Right renal pelvis (tissue), 4 donors: Measurements from ENCODE around the gene RIN3. TPM values are rescaled to one million over a fixed set of nuclear protein-coding genes. Genes with fewer than 3 reads are reported as not detected.

ENCODE experiments used
- DNase-seq, 4 donors: peaks; one replicate each; pipeline ENCODE4 v3.0.0-alpha.2; 2013; ENCODE audit warnings: low read depth in 4 of 4, low spot score in 3 of 4, missing footprints in 1 of 4
- polyA plus RNA-seq, 4 donors: library from polyadenylated mRNA; unstranded; fragments of 120-200 nt; gene quantifications; one replicate each; pipeline ENCODE4 v1.2.1, GENCODE V29; 2013; ENCODE audit not compliant: insufficient read length in 4 of 4

RIN3 gene
- 1 to 10 TPM; 5.7 to 7.7 (median 6.7) TPM for polyA plus RNA-seq

- DNase-seq: peak in 2 of 4 donors; percentile 20 to 41
These were observed at the start of gene RIN3 for GRCh38 chr14:92513204-92513965. Gene RIN3, plus strand, starts transcription at chr14:92513781. Its CDS starts 152 bp downstream, at chr14:92513933.

- DNase-seq: no peak
These were observed 49.4 kb upstream of the RIN3 start for GRCh38 chr14:92464156-92464555.

GRCh38 chr14:92464716-92465115 lies 48.9 kb upstream of the RIN3 start:
- no peak for DNase-seq

- DNase-seq: no peak
These were observed 48.1 kb upstream of the RIN3 start for GRCh38 chr14:92465353-92466055.

- DNase-seq: no peak
These were observed 47.5 kb upstream of the RIN3 start for GRCh38 chr14:92466059-92466458.

GRCh38 chr14:92469515-92469914 lies 44.1 kb upstream of the RIN3 start:
- no peak for DNase-seq

- no peak for DNase-seq
These were observed 43.4 kb upstream of the RIN3 start for GRCh38 chr14:92470215-92470614.

- no peak for DNase-seq
These were observed 42.8 kb upstream of the RIN3 start for GRCh38 chr14:92470811-92471210.

GRCh38 chr14:92471919-92472318 lies 41.7 kb upstream of the RIN3 start:
- no peak for DNase-seq

GRCh38 chr14:92472860-92473259 lies 40.7 kb upstream of the RIN3 start:
- DNase-seq: no peak

- DNase-seq: no peak
These were observed 40.2 kb upstream of the RIN3 start for GRCh38 chr14:92473261-92473968.

- no peak for DNase-seq
These were observed 39.5 kb upstream of the RIN3 start for GRCh38 chr14:92473969-92474535.

GRCh38 chr14:92475037-92475436 lies 38.5 kb upstream of the RIN3 start:
- no peak for DNase-seq

- DNase-seq: no peak
These were observed 38.0 kb upstream of the RIN3 start for GRCh38 chr14:92475451-92476187.

- DNase-seq: no peak
These were observed 32.7 kb upstream of the RIN3 start for GRCh38 chr14:92480856-92481255.

GRCh38 chr14:92481386-92481785 lies 32.2 kb upstream of the RIN3 start:
- no peak for DNase-seq

GRCh38 chr14:92481811-92482555 lies 31.6 kb upstream of the RIN3 start:
- DNase-seq: no peak

- no peak for DNase-seq
These were observed 30.8 kb upstream of the RIN3 start for GRCh38 chr14:92482621-92483319.
